Activated T-helper 1 cell treated with anti-CD3 and anti-CD28 coated beads, Interleukin-2, amount 50 U/mL, for 16 hours (primary cell): ENCODE measurements around the gene OR2T5.
"Not testable (repeated sequence)": the region's sequence is repeated elsewhere in the genome, so short reads cannot be mapped to it uniquely, and the experiment has no call there.

Source experiments
- DNase-seq, 2 donors: peaks; one replicate each; pipeline ENCODE4 v3.0.0-alpha.2; 2020; ENCODE audit warnings: low read depth in 1 of 2, low spot score in 1 of 2

OR2T5 gene

DNA sequence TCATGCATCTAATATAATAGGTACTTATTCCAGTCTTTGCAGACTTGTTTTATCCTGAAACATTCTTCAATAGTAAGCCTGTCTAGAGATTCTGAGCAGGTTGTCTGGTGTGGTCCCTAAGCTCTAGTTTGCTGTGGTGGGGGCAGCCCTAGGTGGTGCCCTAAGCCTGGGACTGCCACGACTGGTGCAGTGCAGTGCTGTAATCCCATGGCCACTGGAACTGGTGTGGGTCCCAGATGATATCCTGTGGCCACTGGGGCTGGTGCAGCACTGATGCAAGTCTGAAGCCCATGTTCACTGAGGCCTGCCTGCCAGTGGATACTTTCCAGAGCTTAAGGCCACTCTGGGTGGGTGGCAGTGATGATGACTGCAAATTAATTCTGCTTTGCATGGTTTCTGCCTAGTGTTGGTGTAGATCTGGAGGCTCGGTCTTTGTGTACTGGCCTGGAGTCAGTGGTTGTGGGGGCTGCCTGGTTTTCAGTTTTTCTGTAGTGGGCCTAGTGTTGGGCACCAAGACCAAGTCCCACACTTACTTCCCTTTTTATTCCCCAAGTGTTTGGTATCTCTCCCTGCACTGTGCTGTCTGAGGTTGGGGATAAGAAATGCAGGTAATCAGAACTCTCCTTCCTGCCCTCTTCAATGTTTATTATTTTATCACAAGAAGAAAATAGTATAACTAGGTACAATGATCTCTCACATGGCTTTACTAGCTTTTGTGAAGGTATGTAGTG, 12.1 kb downstream of the OR2T5 start:
- DNase-seq, result not testable (repeated sequence)

DNA sequence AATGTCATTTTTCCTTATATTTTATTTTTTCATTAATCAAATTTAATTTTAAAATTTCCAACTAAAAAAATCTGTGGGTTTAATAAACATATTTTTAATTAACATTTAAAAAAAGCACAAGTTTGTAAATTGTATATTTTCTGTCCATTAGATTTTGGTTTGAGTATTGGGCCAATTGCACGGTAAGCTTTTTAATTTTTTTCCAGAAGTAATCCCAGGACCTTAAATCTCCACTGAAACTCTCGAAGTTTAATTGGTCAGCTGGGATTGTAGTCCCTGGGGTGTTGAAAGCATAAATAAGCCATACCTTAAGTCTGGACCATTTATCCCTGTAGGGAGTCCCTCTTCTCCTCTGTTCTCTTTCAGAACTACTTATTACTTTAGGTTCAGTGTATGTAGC, 19.4 kb downstream of the OR2T5 start, which contains the start of gene OR2G6:
OR2G6 (plus strand) TSS at position 301 of the 400 bp plus-strand sequence. CDS start 13,574 bp downstream, outside the sequence.
- not testable (repeated sequence) for DNase-seq

DNA sequence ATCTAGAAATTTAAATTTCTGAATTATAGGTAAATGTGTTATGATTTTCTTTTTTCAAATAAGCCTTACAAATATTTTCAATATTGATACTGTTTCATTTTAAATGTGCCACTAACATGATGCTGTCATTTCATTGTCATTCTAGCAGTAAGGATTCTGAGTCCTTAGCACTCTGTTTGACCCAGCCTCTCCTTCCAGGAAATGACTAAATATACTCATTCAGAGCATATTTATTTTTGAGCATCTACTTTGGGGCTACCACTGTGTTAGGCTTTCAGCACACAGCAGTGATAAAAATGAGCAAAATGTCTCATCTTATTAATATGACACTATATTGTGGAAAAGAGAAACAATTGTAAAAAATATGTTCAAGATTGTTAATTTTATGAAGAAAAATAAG, 21.8 kb downstream of the OR2T5 start:
- DNase-seq, result not testable (repeated sequence)

DNA sequence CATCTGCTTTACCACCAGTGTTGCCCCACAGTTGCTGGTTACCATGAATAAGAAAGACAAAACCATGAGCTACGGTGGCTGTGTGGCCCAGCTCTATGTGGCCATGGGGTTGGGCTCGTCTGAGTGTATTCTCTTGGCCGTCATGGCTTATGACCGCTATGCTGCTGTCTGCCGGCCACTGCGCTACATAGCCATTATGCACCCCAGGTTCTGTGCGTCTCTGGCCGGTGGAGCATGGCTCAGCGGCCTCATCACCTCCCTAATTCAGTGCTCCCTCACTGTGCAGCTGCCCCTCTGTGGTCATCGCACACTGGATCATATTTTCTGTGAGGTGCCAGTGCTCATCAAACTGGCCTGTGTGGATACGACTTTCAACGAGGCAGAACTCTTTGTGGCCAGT, 33.5 kb downstream of the OR2T5 start:
- DNase-seq, result no peak

DNA sequence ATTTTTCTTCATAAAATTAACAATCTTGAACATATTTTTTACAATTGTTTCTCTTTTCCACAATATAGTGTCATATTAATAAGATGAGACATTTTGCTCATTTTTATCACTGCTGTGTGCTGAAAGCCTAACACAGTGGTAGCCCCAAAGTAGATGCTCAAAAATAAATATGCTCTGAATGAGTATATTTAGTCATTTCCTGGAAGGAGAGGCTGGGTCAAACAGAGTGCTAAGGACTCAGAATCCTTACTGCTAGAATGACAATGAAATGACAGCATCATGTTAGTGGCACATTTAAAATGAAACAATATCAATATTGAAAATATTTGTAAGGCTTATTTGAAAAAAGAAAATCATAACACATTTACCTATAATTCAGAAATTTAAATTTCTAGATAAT, 49.1 kb downstream of the OR2T5 start:
- not testable (repeated sequence) for DNase-seq
